Measurements from ENCODE around the gene NOX3. TPM values are rescaled to one million over a fixed set of nuclear protein-coding genes. Genes with fewer than 3 reads are reported as not detected.

NOX3 gene
- total and polyA plus RNA-seq, 10 of the 15 experiments (the other 5 are each of a cell fraction or from before 2014, with no cell fraction given): not detected

- DNase-seq (ENCODE audit: low read depth, low spot score) (no peak), ATAC-seq (no peak), FAIRE-seq (no peak)
- H3K79me2 ChIP-seq (ENCODE audit: control insufficient read depth, insufficient read depth, low read length): no peaks in the 10 kb centered on the region
- ChIA-PET RAD21 (ENCODE audit: unreplicated experiment) (interaction anchor here (1.2 kb wide), 1 partner anchor 13 kb away, joined by 4 read pairs; no protein-coding TSS in a partner anchor), CTCF (no interaction called here), POLR2A (no interaction called here), SMC1A (ENCODE audit: uncharacterized antibody, unreplicated experiment) (interaction anchor here (1.0 to 3.5 kb wide), 4 partner anchors 12 to 32 kb away, joined by 3 to 15 read pairs (median 5); no protein-coding TSS in a partner anchor)
- no peak overlapping the region for H3K4me2 ChIP-seq (ENCODE audit: control insufficient read depth, insufficient read depth)
- in situ Hi-C loops (cut with MboI) (no loop called here), intact Hi-C loops (cut with micrococcal nuclease; ENCODE audit: unreplicated experiment) (no loop called here)
- TF ChIP-seq BCL11A (IDR thresholded peaks at IDR 0.05; ENCODE audit: low read depth, low read length): no peak
- no peak for TF ChIP-seq MEF2A (IDR thresholded peaks at IDR 0.05; ENCODE audit: insufficient read depth, low read depth, low read length)
- TF ChIP-seq BHLHE40 (IDR thresholded peaks at IDR 0.05; ENCODE audit: borderline replicate concordance in 1 of 2, low read depth in 2 of 2, low read length in 1 of 2): no peak
- TF ChIP-seq ZNF217 (IDR thresholded peaks at IDR 0.05): no peak
- TF ChIP-seq CEBPB (IDR thresholded peaks at IDR 0.05; ENCODE audit: borderline replicate concordance in 1 of 2, low read depth in 2 of 2, low read length in 2 of 2): no peak
- TF ChIP-seq ZNF274 (IDR thresholded peaks at IDR 0.05; ENCODE audit: insufficient read depth, insufficient read length): no peak
- H3K4me3 ChIP-seq: no peak overlapping the region
- no peaks in the 10 kb centered on the region for H3K36me3 ChIP-seq (ENCODE audit: control insufficient read depth in 2 of 2, insufficient read depth in 2 of 2, low read length in 1 of 2)
- BruUV-seq (replicated peaks): no TSS peak
- H3K27me3 ChIP-seq (replicated peaks in 1 of 2; ENCODE audit: control insufficient read depth in 2 of 2, insufficient read depth in 2 of 2, low read length in 1 of 2): no peaks in the 10 kb centered on the region
- no peaks in the 10 kb centered on the region for H3K9me3 ChIP-seq (replicated peaks; ENCODE audit: control insufficient read depth, insufficient read depth, low read length)
- no peaks in the 10 kb centered on the region for H3K4me1 ChIP-seq (ENCODE audit: control insufficient read depth, insufficient read depth, low read length)
- WGBS (ENCODE audit: insufficient coverage, insufficient replicate concordance, low lambda C conversion rate, missing lambda C conversion rate): 58% methylated on average over 7 of the region's 7 CpGs
- H4K20me1 ChIP-seq (ENCODE audit: control insufficient read depth, insufficient read depth): no peaks in the 10 kb centered on the region
- no peak overlapping the region for H3K27ac ChIP-seq (ENCODE audit: control insufficient read depth, insufficient read depth)
- H2AFZ ChIP-seq (ENCODE audit: control insufficient read depth, low read depth, low read length): no peak overlapping the region
- H3K9ac ChIP-seq (ENCODE audit: control insufficient read depth, insufficient read depth, low read length): no peak overlapping the region
Observed at GRCh38 chr6:155398701-155399061, 57.0 kb downstream of the NOX3 start.

- ATAC-seq: no peak
Observed at GRCh38 chr6:155398221-155398620, 57.4 kb downstream of the NOX3 start.

More at GRCh38 chr6:155398221-155398620, 57.4 kb downstream of the NOX3 start:
- Histone ChIP-seq H4K20me1 (ENCODE audit: control insufficient read depth, insufficient read depth) (no peaks in the 10 kb centered on the region), H3K27ac (ENCODE audit: control insufficient read depth, insufficient read depth) (no peak overlapping the region), H3K9ac (ENCODE audit: control insufficient read depth, insufficient read depth, low read length) (no peak overlapping the region), H3K27me3 (replicated peaks in 1 of 2; ENCODE audit: control insufficient read depth in 2 of 2, insufficient read depth in 2 of 2, low read length in 1 of 2) (no peaks in the 10 kb centered on the region), H3K36me3 (ENCODE audit: control insufficient read depth in 2 of 2, insufficient read depth in 2 of 2, low read length in 1 of 2) (no peaks in the 10 kb centered on the region), H3K4me2 (ENCODE audit: control insufficient read depth, insufficient read depth) (no peak overlapping the region), H3K9me3 (replicated peaks; ENCODE audit: control insufficient read depth, insufficient read depth, low read length) (no peaks in the 10 kb centered on the region), H3K79me2 (ENCODE audit: control insufficient read depth, insufficient read depth, low read length) (no peaks in the 10 kb centered on the region), H2AFZ (ENCODE audit: control insufficient read depth, low read depth, low read length) (no peak overlapping the region), H3K4me3 (no peak overlapping the region), H3K4me1 (ENCODE audit: control insufficient read depth, insufficient read depth, low read length) (no peaks in the 10 kb centered on the region)
- BruUV-seq (replicated peaks): no TSS peak
- in situ Hi-C loops (cut with MboI) (no loop called here), intact Hi-C loops (cut with micrococcal nuclease; ENCODE audit: unreplicated experiment) (no loop called here)
- ChIA-PET RAD21 (ENCODE audit: unreplicated experiment) (interaction anchor here (1.2 kb wide), 1 partner anchor 13 kb away, joined by 4 read pairs; no protein-coding TSS in a partner anchor), SMC1A (ENCODE audit: uncharacterized antibody, unreplicated experiment) (interaction anchor here (0.6 to 3.5 kb wide), 6 partner anchors 13 to 55 kb away, joined by 3 to 15 read pairs (median 3); no protein-coding TSS in a partner anchor), CTCF (no interaction called here), POLR2A (no interaction called here)
- no peak for FAIRE-seq
- DNase-seq (ENCODE audit: low read depth, low spot score): no peak
- TF ChIP-seq NFYA (IDR thresholded peaks at IDR 0.05; ENCODE audit: borderline replicate concordance, low read depth, low read length) (no peak), SUPT20H (IDR thresholded peaks at IDR 0.05; ENCODE audit: borderline replicate concordance, control insufficient read depth, low read depth, low read length) (no peak), NR2C2 (IDR thresholded peaks at IDR 0.05; ENCODE audit: borderline replicate concordance, control insufficient read depth, insufficient read length, low read depth) (no peak), RB1 (IDR thresholded peaks at IDR 0.05; ENCODE audit: borderline replicate concordance) (no peak), E4F1 (IDR thresholded peaks at IDR 0.05; ENCODE audit: borderline replicate concordance, partially characterized antibody) (no peak), TBL1XR1 (IDR thresholded peaks at IDR 0.05; ENCODE audit: low read depth, low read length) (no peak), MTA3 (IDR thresholded peaks at IDR 0.05; ENCODE audit: borderline replicate concordance, low read length) (no peak), ZNF24 (IDR thresholded peaks at IDR 0.05) (no peak), IRF4 (IDR thresholded peaks at IDR 0.05; ENCODE audit: low read depth, low read length) (no peak), BRCA1 (IDR thresholded peaks at IDR 0.05; ENCODE audit: low read depth, low read length) (no peak)
- WGBS (ENCODE audit: insufficient coverage, insufficient replicate concordance, low lambda C conversion rate, missing lambda C conversion rate): 65% methylated on average over 3 of the region's 3 CpGs
